Ishikawa (cell line): Measurements from ENCODE around the gene MTCP1.

ENCODE experiments used
- CEBPB ChIP-seq: IDR thresholded peaks from 2 replicates; pipeline ENCODE4 v1.6.1; 2012
- CREB1 ChIP-seq: IDR thresholded peaks from 2 replicates; pipeline ENCODE4 v1.6.1; 2012; ENCODE audit warnings: low read depth
- EGR1 ChIP-seq: IDR thresholded peaks from 2 replicates; pipeline ENCODE4 v1.6.1; 2012
- EP300 ChIP-seq: IDR thresholded peaks from 2 replicates; pipeline ENCODE4 v1.6.1; 2012; ENCODE audit warnings: borderline replicate concordance
- FOXM1 ChIP-seq: IDR thresholded peaks from 2 replicates; pipeline ENCODE4 v1.6.1; 2012; ENCODE audit warnings: low read depth, borderline replicate concordance
- NFIC ChIP-seq: IDR thresholded peaks from 2 replicates; pipeline ENCODE4 v1.6.1; 2012
- RAD21 ChIP-seq: IDR thresholded peaks from 2 replicates; pipeline ENCODE4 v1.6.1; 2012; ENCODE audit warnings: low read depth
- TAF1 ChIP-seq: IDR thresholded peaks from 2 replicates; pipeline ENCODE4 v1.6.1; 2012; ENCODE audit warnings: low read depth, mild to moderate bottlenecking
- TCF12 ChIP-seq: IDR thresholded peaks from 2 replicates; pipeline ENCODE4 v1.6.1; 2012; ENCODE audit warnings: low read depth
- TEAD4 ChIP-seq: IDR thresholded peaks from 2 replicates; pipeline ENCODE4 v1.6.1; 2012
- YY1 ChIP-seq: IDR thresholded peaks from 2 replicates; pipeline ENCODE4 v1.6.1; 2012; ENCODE audit warnings: low read depth
- ZBTB7A ChIP-seq: IDR thresholded peaks from 2 replicates; pipeline ENCODE4 v1.6.1; 2012; ENCODE audit warnings: low read depth
- TF ChIP-seq, protein P1 (sequence below): IDR thresholded peaks from 2 replicates; pipeline ENCODE4 v1.6.1; 2012
- TF ChIP-seq, protein P2 (sequence below): IDR thresholded peaks from 2 replicates; pipeline ENCODE4 v1.6.1; 2012
- TF ChIP-seq, protein P3 (sequence below): IDR thresholded peaks from 2 replicates; pipeline ENCODE4 v1.6.1; 2012; ENCODE audit warnings: low read depth, mild to moderate bottlenecking

MTCP1 gene

DNA sequence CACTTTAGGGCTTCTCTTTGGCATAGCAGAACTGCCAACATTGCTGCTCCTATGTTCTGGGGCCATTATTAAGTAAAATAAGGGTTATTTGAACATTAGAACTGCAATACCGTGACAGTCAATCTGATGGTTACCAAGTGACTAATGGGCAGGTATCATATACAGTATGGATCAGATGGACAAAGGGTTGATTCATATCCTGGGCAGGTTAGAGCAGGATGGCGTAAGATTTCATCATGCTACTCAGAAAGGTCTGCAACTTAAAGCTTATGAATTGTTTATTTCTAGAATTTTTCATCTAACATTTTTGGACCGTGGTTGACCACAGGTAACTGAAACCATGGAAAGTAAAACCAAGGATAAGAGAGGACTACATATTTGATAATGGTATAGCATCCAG, 41.2 kb upstream of the MTCP1 start:
- TF ChIP-seq, protein P1, sequence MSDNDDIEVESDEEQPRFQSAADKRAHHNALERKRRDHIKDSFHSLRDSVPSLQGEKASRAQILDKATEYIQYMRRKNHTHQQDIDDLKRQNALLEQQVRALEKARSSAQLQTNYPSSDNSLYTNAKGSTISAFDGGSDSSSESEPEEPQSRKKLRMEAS = no peak
- TF ChIP-seq, protein P2, sequence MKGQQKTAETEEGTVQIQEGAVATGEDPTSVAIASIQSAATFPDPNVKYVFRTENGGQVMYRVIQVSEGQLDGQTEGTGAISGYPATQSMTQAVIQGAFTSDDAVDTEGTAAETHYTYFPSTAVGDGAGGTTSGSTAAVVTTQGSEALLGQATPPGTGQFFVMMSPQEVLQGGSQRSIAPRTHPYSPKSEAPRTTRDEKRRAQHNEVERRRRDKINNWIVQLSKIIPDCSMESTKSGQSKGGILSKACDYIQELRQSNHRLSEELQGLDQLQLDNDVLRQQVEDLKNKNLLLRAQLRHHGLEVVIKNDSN = no peak
- TF ChIP-seq EP300 (no peak), CREB1 (no peak), YY1 (no peak), CEBPB (no peak), RAD21 (no peak), ZBTB7A (no peak), NFIC (no peak), TEAD4 (no peak), FOXM1 (no peak), TAF1 (no peak)

DNA sequence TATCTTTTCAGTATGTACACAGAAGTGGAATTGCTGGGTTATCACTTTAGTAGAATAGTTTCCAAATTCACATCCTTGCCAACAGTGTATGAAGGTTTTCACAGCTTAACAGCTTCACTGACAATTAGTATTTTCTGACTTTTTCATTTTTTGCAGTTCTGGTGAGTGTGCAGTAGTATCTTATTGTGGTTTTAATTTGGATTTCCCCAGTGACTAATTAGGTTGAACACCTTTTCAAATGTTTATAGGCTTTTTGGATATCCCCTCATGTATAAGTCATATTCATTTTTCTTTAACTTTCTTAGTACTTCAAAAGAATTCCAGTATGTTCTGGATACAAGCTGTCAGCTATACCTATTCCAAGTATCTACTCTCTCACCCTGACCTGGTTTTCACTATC, 37.5 kb upstream of the MTCP1 start:
- TF ChIP-seq TCF12 = no peak

DNA sequence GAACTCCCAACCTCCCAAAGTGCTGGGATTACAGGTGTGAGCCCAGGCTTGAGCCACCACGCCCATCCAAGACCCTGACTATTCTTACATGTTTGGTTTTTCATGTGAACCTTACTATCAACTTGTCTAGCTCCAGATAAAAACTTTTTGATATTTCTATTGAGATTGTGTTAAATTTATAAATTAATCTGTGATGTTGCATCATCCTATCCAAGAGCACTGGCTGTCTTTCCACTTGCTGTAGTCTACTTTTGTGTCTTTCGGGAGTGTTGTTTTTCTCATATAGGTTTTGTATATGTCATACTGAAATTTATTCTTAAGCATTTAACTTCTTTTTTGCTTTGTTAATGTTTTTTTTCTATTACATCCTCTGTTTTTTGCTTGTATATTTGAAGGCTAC, 35.0 kb upstream of the MTCP1 start:
- TF ChIP-seq RAD21 = no peak
- TF ChIP-seq EP300 = no peak
- TF ChIP-seq CREB1 = no peak
- TF ChIP-seq FOXM1 = no peak
- TF ChIP-seq ZBTB7A = no peak
- TF ChIP-seq, protein P2 = no peak
- TF ChIP-seq, protein P1 = no peak
- TF ChIP-seq EGR1 = no peak
- TF ChIP-seq TCF12 = no peak
- TF ChIP-seq YY1 = no peak
- no peak for TF ChIP-seq CEBPB

DNA sequence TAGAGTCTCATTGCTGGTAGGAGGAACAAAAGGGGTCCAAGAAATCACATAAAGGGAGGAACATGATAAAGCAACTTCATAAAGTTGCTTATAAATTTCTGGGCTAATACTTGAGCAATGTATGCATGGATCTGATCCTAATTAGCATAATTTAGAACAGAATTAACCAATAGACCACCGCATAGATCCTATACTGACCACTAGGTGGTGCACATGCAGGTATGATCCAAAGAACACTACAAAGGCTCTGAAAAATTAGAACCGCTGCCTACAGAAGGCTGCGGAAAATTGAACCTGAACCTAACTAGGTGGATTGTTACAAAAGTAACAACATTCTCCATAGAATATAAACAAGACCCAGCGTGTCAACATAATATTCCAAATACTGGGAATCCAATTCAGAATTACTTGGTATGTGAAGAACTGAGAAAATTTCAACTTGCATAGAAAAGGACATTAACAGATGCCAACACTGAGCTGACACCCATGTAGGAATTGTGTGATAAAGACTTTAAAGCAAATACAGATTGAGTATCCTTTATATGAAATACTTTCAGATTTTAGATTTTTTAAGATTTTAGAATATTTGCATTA, 23.6 kb upstream of the MTCP1 start:
- TF ChIP-seq NFIC (no peak), TAF1 (no peak), RAD21 (peak; percentile 31; the same call in 1 of the 2 replicates)

DNA sequence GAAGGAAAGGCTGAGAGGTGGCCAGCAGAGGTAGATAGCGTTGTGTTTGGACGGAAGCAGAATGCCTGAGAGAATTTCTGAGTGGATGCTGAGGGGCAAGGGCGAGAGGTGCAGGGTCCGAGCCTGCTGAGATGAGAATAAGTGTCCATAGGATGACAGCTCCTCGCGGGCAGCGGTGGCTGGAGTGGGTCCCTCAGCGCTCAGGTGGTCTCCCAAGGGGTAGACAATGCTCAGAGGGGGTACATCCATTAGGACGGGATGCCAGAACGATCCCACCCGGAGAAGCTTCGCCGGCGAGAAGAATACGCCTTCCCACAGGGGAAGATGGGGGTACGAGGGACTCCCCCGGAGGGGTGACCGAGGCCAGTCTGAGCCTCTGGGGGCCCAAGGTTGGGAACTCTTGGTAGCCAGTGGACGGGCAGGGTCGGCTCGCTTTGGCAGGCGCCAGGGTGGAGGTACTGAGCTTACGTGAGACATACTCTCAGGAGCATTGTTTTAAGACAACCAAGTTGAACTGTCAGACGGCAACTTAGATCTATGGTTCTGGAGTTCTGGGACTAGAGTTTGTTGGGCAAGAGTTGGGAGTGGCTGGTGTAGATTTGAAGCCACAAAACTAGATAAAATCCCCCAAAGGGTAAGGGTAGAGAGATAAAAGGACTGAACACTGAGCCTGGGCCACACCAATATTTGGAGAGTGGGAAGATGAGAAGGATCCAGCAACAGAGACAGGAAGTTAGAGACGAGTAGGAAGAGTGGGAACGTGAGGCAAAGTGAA, 16.2 kb upstream of the MTCP1 start:
- TF ChIP-seq YY1 (no peak), FOXM1 (no peak), TAF1 (no peak)

DNA sequence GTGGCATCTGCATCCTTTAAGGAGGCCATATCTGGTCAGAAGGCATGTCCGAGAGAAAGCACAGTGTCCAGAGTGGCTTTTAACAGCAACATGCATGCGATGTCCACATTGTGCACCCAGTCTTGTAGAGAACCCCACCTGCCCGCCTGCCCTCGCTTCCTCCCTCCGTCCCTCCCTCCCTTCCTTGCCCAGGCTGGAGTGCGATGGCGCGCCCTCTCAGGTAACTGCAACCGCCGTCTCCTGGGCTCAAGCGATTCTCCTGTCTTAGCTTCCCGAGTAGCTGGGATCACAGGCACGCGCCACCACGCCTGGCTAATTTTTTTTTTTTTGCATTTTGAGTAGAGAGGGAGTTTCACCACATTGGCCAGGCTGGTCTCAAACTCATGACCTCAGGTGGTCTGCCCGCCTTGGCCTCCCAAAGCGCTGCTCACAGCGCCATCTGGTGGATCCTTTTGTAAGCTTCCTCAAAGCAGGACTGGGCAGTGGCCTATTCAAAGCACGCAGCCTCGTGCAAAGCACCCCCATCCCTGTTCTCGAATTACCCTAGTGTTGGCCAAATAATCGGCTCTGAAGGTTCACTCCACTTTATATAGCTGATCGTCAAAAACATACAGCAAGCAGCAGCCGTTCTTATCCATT, 15.4 kb upstream of the MTCP1 start:
- TF ChIP-seq TEAD4 (no peak), YY1 (no peak), RAD21 (0 out of 2 replicates have a peak, but pooled peaks have one; percentile 17)

DNA sequence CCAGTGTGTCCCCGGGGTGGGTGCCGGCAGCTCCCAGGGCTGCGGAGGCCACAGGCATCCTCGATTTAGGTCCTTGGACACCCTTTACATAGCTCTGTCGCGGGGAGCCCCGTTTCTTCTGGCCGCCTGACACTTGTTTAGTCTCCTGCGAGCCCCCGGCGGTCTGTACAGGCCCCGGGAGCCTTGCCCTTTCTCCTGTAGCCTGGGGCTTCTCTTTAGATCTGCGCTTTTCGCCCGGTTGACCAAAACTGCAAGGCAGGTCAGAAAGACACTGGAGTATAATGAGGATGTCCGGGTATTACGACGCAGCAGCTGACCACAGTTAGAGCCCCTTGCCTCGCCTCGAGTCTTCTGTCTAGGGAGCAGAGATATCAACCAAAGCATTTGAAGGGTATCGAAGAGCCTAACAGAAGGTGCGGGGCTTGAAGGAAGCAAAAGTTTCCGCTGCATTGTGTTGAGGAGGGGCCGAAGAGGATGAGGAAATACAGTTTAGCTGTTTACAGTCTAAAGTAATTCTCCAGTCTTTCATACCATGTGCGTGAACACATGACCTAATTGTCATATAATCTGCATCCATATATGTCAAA, 851 bp upstream of the MTCP1 start:
- no peak for TF ChIP-seq RAD21
- TF ChIP-seq TCF12 = no peak
- TF ChIP-seq FOXM1 = no peak
- no peak for TF ChIP-seq EP300
- TF ChIP-seq CEBPB = no peak
- no peak for TF ChIP-seq EGR1
- no peak for TF ChIP-seq YY1
- TF ChIP-seq, protein P2 = no peak
- TF ChIP-seq CREB1 = no peak
- no peak for TF ChIP-seq TAF1
- TF ChIP-seq, protein P3, sequence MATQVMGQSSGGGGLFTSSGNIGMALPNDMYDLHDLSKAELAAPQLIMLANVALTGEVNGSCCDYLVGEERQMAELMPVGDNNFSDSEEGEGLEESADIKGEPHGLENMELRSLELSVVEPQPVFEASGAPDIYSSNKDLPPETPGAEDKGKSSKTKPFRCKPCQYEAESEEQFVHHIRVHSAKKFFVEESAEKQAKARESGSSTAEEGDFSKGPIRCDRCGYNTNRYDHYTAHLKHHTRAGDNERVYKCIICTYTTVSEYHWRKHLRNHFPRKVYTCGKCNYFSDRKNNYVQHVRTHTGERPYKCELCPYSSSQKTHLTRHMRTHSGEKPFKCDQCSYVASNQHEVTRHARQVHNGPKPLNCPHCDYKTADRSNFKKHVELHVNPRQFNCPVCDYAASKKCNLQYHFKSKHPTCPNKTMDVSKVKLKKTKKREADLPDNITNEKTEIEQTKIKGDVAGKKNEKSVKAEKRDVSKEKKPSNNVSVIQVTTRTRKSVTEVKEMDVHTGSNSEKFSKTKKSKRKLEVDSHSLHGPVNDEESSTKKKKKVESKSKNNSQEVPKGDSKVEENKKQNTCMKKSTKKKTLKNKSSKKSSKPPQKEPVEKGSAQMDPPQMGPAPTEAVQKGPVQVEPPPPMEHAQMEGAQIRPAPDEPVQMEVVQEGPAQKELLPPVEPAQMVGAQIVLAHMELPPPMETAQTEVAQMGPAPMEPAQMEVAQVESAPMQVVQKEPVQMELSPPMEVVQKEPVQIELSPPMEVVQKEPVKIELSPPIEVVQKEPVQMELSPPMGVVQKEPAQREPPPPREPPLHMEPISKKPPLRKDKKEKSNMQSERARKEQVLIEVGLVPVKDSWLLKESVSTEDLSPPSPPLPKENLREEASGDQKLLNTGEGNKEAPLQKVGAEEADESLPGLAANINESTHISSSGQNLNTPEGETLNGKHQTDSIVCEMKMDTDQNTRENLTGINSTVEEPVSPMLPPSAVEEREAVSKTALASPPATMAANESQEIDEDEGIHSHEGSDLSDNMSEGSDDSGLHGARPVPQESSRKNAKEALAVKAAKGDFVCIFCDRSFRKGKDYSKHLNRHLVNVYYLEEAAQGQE = no peak
- no peak for TF ChIP-seq ZBTB7A
